H9 (cell line): ENCODE results near the gene GRID1. TPM values are rescaled to one million over a fixed set of nuclear protein-coding genes. Genes with fewer than 3 reads are reported as not detected.

ENCODE experiments used
- DNase-seq: peaks from one replicate; pipeline ENCODE4 v3.0.0-alpha.2; 2017
- H2AFZ ChIP-seq: one replicate; pipeline ENCODE4 v1.6.1; 2013; ENCODE audit warnings: mild to moderate bottlenecking, low read length, control low read depth, moderate library complexity
- H2AK5ac ChIP-seq: 2 replicates; pipeline ENCODE4 v1.6.1; 2013; ENCODE audit warnings: low read length, control low read depth, mixed read lengths; ENCODE audit not compliant: insufficient read length
- H2BK120ac ChIP-seq: one replicate; pipeline ENCODE4 v1.6.1; 2013; ENCODE audit warnings: low read depth, mild to moderate bottlenecking, low read length, control low read depth, inconsistent platforms; ENCODE audit not compliant: poor library complexity, severe bottlenecking
- H2BK12ac ChIP-seq: 2 replicates; pipeline ENCODE4 v1.6.1; 2013; ENCODE audit warnings: low read length, control low read depth, mixed read lengths, low read depth; ENCODE audit not compliant: insufficient read length
- H2BK15ac ChIP-seq: 2 replicates; pipeline ENCODE4 v1.6.1; 2013; ENCODE audit warnings: low read depth, low read length, control low read depth
- H2BK20ac ChIP-seq: one replicate; pipeline ENCODE4 v1.6.1; 2013; ENCODE audit warnings: low read depth, mild to moderate bottlenecking, low read length, control low read depth, inconsistent platforms; ENCODE audit not compliant: poor library complexity, severe bottlenecking
- H2BK5ac ChIP-seq: 2 replicates; pipeline ENCODE4 v1.6.1; 2013; ENCODE audit warnings: low read length, control low read depth, mixed read lengths; ENCODE audit not compliant: insufficient read length
- H3K14ac ChIP-seq: 2 replicates; pipeline ENCODE4 v1.6.1; 2013; ENCODE audit warnings: low read length, control low read depth; ENCODE audit not compliant: insufficient read depth
- H3K18ac ChIP-seq: 2 replicates; pipeline ENCODE4 v1.6.1; 2013; ENCODE audit warnings: low read depth, mild to moderate bottlenecking, mixed read lengths, low read length, control low read depth; ENCODE audit not compliant: insufficient read length
- H3K23ac ChIP-seq: 2 replicates; pipeline ENCODE4 v1.6.1; 2013; ENCODE audit warnings: low read length, control low read depth, mixed read lengths, low read depth; ENCODE audit not compliant: insufficient read length
- H3K23me2 ChIP-seq: 2 replicates; pipeline ENCODE4 v1.6.1; 2013; ENCODE audit warnings: low read depth, mild to moderate bottlenecking, mixed read lengths, low read length, control low read depth; ENCODE audit not compliant: insufficient read length, poor library complexity, severe bottlenecking
- H3K27ac ChIP-seq: 2 replicates; pipeline ENCODE4 v1.5.1; 2013; ENCODE audit warnings: low read length, control low read depth, mixed read lengths, low read depth; ENCODE audit not compliant: insufficient read length
- H3K27me3 ChIP-seq: 2 replicates; pipeline ENCODE4 v1.6.1; 2013; ENCODE audit warnings: low read length, control low read depth, inconsistent platforms; ENCODE audit not compliant: insufficient read depth
- H3K4ac ChIP-seq: 2 replicates; pipeline ENCODE4 v1.6.1; 2013; ENCODE audit warnings: low read depth, mild to moderate bottlenecking, control low read depth, inconsistent platforms, low read length, moderate library complexity
- H3K4me1 ChIP-seq: 2 replicates; pipeline ENCODE4 v1.6.1; 2013; ENCODE audit warnings: low read length, control low read depth, inconsistent platforms; ENCODE audit not compliant: insufficient read depth
- H3K4me2 ChIP-seq: 2 replicates; pipeline ENCODE4 v1.6.1; 2013; ENCODE audit warnings: low read length, control low read depth, mixed read lengths; ENCODE audit not compliant: insufficient read length, insufficient read depth
- H3K56ac ChIP-seq: 2 replicates; pipeline ENCODE4 v1.6.1; 2013; ENCODE audit warnings: low read depth, mild to moderate bottlenecking, mixed read lengths, low read length, control low read depth; ENCODE audit not compliant: insufficient read length
- H3K79me1 ChIP-seq: 2 replicates; pipeline ENCODE4 v1.6.1; 2013; ENCODE audit warnings: low read depth, mild to moderate bottlenecking, moderate library complexity, low read length, control low read depth, inconsistent platforms; ENCODE audit not compliant: insufficient read depth, poor library complexity, severe bottlenecking
- H3K79me2 ChIP-seq: 2 replicates; pipeline ENCODE4 v1.6.1; 2013; ENCODE audit warnings: low read length, control low read depth, inconsistent platforms; ENCODE audit not compliant: insufficient read depth
- H3K9ac ChIP-seq: 2 replicates; pipeline ENCODE4 v1.6.1; 2013; ENCODE audit warnings: low read length, control low read depth, mixed read lengths; ENCODE audit not compliant: insufficient read length; ENCODE audit errors: extremely low read depth
- H3K9me3 ChIP-seq: one replicate; pipeline ENCODE4 v1.6.1; 2013; ENCODE audit warnings: low read depth, low read length, inconsistent platforms; ENCODE audit not compliant: control insufficient read depth
- H3T11ph ChIP-seq: one replicate; pipeline ENCODE4 v1.6.1; 2013; ENCODE audit warnings: mild to moderate bottlenecking, low read length, control low read depth, inconsistent platforms
- H4K20me1 ChIP-seq: one replicate; pipeline ENCODE4 v1.6.1; 2013; ENCODE audit not compliant: control insufficient read depth, insufficient read length, insufficient read depth
- H4K5ac ChIP-seq: 2 replicates; pipeline ENCODE4 v1.6.1; 2013; ENCODE audit warnings: low read depth, mild to moderate bottlenecking, mixed read lengths, low read length, control low read depth; ENCODE audit not compliant: insufficient read length
- H4K8ac ChIP-seq: replicated peaks from 2 replicates; pipeline ENCODE4 v1.6.1; 2013; ENCODE audit warnings: low read length, control low read depth, mixed read lengths, low read depth; ENCODE audit not compliant: insufficient read length
- H4K91ac ChIP-seq: 2 replicates; pipeline ENCODE4 v1.6.1; 2013; ENCODE audit warnings: low read depth, mild to moderate bottlenecking, moderate library complexity, mixed read lengths, low read length, control low read depth; ENCODE audit not compliant: insufficient read length
- H3K27ac Mint-ChIP-seq, 3 experiments: 2 replicates in 2 of 3; 3 replicates in 1 of 3; pipeline ENCODE4 v1.8.0; 2020 to 2021; ENCODE audit warnings: mixed read lengths in 3 of 3, mild to moderate bottlenecking in 1 of 3, moderate library complexity in 1 of 3
- H3K27me3 Mint-ChIP-seq: 2 replicates; pipeline ENCODE4 v1.8.0; 2021; ENCODE audit warnings: low read depth, mild to moderate bottlenecking, moderate library complexity, mixed read lengths
- H3K36me3 Mint-ChIP-seq, 3 experiments: 2 replicates in 2 of 3; 3 replicates in 1 of 3; pipeline ENCODE4 v1.8.0; 2020 to 2021; ENCODE audit warnings: low read depth in 3 of 3, mixed read lengths in 3 of 3; ENCODE audit not compliant: insufficient read depth in 1 of 3
- H3K4me1 Mint-ChIP-seq, 2 experiments: 2 replicates each; pipeline ENCODE4 v1.8.0; 2020; ENCODE audit warnings: mixed read lengths in 2 of 2
- H3K4me3 Mint-ChIP-seq, 2 experiments: 2 replicates in 1 of 2; 3 replicates in 1 of 2; pipeline ENCODE4 v1.8.0; 2020 to 2021; ENCODE audit warnings: mild to moderate bottlenecking in 2 of 2, mixed read lengths in 2 of 2, moderate library complexity in 1 of 2
- H3K9me3 Mint-ChIP-seq, 2 experiments: 2 replicates in 1 of 2; 3 replicates in 1 of 2; pipeline ENCODE4 v1.8.0; 2020; ENCODE audit warnings: mild to moderate bottlenecking in 2 of 2, mixed read lengths in 2 of 2, moderate library complexity in 1 of 2
- WGBS: extraction: QIAGEN DNeasy Blood & Tissue Kit; methylation state at CpG from one replicate; pipeline ENCODE4 v1.1.7; 2013; ENCODE audit warnings: missing lambda C conversion rate, low lambda C conversion rate, mixed read lengths; ENCODE audit not compliant: insufficient read length; ENCODE audit errors: extremely low coverage; 5-methylcytosine and 5-hydroxymethylcytosine counted together
- total RNA-seq: library from RNA; stranded (reverse); gene quantifications from 2 replicates; pipeline ENCODE4 v1.2.1, GENCODE V29; 2021
- TF ChIP-seq, protein P1 (sequence below): fragments of 200-600 bp; sonication (generic); conservative IDR thresholded peaks from 3 replicates; pipeline ENCODE4 v1.8.0; 2021; ENCODE audit warnings: antibody characterized with exemption, mild to moderate bottlenecking

GRID1 gene
- total RNA-seq, 1 experiment from 2014 or later, result 0.35 TPM

- Histone ChIP-seq H3T11ph (no peak overlapping the region), H3K56ac (no peak overlapping the region), H4K5ac (no peak overlapping the region), H3K23ac (no peak overlapping the region), H3K79me1 (no peaks in the 10 kb centered on the region), H3K79me2 (no peaks in the 10 kb centered on the region), H3K18ac (no peak overlapping the region), H2AFZ (no peak overlapping the region), H3K9ac (no peak overlapping the region), H2BK20ac (no peak overlapping the region), H3K23me2 (no peaks in the 10 kb centered on the region), H3K4me2 (no peak overlapping the region), H2BK12ac (no peak overlapping the region), H3K27me3 (no peaks in the 10 kb centered on the region), H2BK15ac (no peak overlapping the region), H3K4me1 (no peaks in the 10 kb centered on the region; the same call in 1 of the 2 replicates), H3K4ac (no peak overlapping the region), H4K91ac (no peak overlapping the region), H2AK5ac (no peak overlapping the region), H4K20me1 (no peaks in the 10 kb centered on the region), H4K8ac (no peak overlapping the region), H2BK5ac (no peak overlapping the region), H3K9me3 (no peaks in the 10 kb centered on the region), H3K27ac (no peak overlapping the region), H2BK120ac (no peak overlapping the region), H3K14ac (no peak overlapping the region)
- Mint-ChIP-seq H3K27ac (no peak overlapping the region), H3K4me1 (peaks cover 6 to 7% of the 10 kb centered on the region in 2 experiments), H3K27me3 (peaks cover 10% of the 10 kb centered on the region), H3K4me3 (no peak overlapping the region; a peak in 1 of 5 replicates), H3K36me3 (no peaks in the 10 kb centered on the region), H3K9me3 (no peaks in the 10 kb centered on the region)
- DNase-seq, result peak; percentile 66
- WGBS, result no CpG with 5 or more reads among the region's 11 CpGs
- TF ChIP-seq, protein P1, sequence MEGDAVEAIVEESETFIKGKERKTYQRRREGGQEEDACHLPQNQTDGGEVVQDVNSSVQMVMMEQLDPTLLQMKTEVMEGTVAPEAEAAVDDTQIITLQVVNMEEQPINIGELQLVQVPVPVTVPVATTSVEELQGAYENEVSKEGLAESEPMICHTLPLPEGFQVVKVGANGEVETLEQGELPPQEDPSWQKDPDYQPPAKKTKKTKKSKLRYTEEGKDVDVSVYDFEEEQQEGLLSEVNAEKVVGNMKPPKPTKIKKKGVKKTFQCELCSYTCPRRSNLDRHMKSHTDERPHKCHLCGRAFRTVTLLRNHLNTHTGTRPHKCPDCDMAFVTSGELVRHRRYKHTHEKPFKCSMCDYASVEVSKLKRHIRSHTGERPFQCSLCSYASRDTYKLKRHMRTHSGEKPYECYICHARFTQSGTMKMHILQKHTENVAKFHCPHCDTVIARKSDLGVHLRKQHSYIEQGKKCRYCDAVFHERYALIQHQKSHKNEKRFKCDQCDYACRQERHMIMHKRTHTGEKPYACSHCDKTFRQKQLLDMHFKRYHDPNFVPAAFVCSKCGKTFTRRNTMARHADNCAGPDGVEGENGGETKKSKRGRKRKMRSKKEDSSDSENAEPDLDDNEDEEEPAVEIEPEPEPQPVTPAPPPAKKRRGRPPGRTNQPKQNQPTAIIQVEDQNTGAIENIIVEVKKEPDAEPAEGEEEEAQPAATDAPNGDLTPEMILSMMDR, result no peak
These were observed 163.3 kb downstream of the GRID1 start for GRCh38 chr10:86203162-86203905.
